ENCODE results near the gene ADGRL3.

Gene ADGRL3

DNA sequence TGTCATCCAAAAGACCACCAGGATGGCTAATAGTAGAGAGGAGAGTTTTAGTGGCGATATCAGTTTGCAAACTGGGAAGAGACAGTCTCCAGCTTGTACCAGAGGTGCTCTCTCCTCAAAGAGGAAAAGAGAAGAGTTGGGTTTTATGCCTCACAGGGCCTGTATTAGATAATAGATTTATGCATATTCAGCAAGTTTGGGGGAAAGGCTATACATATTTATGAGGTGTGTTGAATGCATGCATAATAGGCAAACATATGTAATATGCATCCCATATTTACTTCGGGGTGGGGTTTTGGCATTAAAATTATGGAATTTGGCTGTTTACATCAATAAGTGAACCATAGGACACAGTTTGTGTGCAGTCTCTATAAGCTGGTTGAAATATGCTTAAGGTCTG lies 22.8 kb upstream of the ADGRL3 start:
- in situ Hi-C loops (cut with HindIII; ENCODE audit: low sequenced_read_pairs): no loop called here
- no peak for DNase-seq (ENCODE audit: low read depth)
- H3K4me3 ChIP-seq (ENCODE audit: low read depth, low read length): no peak overlapping the region
- TF ChIP-seq, protein P1, sequence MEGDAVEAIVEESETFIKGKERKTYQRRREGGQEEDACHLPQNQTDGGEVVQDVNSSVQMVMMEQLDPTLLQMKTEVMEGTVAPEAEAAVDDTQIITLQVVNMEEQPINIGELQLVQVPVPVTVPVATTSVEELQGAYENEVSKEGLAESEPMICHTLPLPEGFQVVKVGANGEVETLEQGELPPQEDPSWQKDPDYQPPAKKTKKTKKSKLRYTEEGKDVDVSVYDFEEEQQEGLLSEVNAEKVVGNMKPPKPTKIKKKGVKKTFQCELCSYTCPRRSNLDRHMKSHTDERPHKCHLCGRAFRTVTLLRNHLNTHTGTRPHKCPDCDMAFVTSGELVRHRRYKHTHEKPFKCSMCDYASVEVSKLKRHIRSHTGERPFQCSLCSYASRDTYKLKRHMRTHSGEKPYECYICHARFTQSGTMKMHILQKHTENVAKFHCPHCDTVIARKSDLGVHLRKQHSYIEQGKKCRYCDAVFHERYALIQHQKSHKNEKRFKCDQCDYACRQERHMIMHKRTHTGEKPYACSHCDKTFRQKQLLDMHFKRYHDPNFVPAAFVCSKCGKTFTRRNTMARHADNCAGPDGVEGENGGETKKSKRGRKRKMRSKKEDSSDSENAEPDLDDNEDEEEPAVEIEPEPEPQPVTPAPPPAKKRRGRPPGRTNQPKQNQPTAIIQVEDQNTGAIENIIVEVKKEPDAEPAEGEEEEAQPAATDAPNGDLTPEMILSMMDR (IDR thresholded peaks at IDR 0.05; ENCODE audit: low read depth, low read length, missing control alignments): no peak

DNA sequence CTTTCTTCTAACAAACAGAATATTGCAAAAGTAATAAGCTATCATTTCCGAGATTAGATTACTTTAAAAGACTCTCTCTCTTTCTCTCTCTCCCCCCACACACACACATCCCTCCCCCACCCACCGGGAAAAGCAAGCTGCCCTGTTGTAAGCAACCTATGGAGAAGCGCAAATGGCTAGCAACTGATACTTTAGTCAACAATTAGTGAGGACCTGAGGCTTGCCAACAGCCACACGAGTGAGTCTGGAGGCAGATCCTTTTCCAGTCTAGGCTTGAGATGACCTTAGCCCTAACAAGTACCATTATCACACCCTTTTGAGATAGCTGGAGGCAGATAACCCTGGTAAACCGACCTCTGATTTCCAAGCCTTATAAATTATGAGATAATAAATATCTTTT lies 19.7 kb upstream of the ADGRL3 start:
- in situ Hi-C loops (cut with HindIII; ENCODE audit: low sequenced_read_pairs): no loop called here
- TF ChIP-seq, protein P1 (IDR thresholded peaks at IDR 0.05; ENCODE audit: low read depth, low read length, missing control alignments): no peak
- DNase-seq (ENCODE audit: low read depth): no peak
- H3K4me3 ChIP-seq (ENCODE audit: low read depth, low read length): no peak overlapping the region

- H3K4me3 ChIP-seq (ENCODE audit: low read depth, low read length): no peak overlapping the region
- in situ Hi-C loops (cut with HindIII; ENCODE audit: low sequenced_read_pairs): no loop called here
- TF ChIP-seq, protein P1 (IDR thresholded peaks at IDR 0.05; ENCODE audit: low read depth, low read length, missing control alignments): no peak
- no peak for DNase-seq (ENCODE audit: low read depth)
These were observed 17.2 kb upstream of the ADGRL3 start for GRCh38 chr4:61182915-61183314.

DNA sequence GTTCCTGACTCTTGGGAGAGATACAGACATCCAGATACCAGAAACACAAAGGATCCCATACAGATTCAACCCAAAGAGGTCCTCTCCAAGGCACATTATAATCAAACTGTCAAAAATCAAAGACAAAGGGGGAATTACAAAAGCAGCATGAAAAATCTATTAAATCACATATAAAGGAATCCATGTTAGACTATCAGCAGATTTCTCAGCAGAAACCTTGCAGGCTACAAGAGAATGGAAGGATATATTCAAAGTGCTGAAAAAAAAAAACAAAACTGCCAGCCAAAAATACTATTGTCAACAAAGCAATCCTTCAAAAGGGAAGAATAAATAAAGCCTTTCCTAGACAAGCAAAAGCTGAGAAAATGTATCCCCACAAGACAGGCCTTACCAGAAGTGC lies 14.8 kb upstream of the ADGRL3 start:
- no peak overlapping the region for H3K4me3 ChIP-seq (ENCODE audit: low read depth, low read length)
- in situ Hi-C loops (cut with HindIII; ENCODE audit: low sequenced_read_pairs): no loop called here
- DNase-seq (ENCODE audit: low read depth): no peak
- TF ChIP-seq, protein P1 (IDR thresholded peaks at IDR 0.05; ENCODE audit: low read depth, low read length, missing control alignments): no peak

GRCh38 chr4:61192392-61192791 lies 7.7 kb upstream of the ADGRL3 start:
- TF ChIP-seq, protein P1 (IDR thresholded peaks at IDR 0.05; ENCODE audit: low read depth, low read length, missing control alignments): no peak
- no peak for DNase-seq (ENCODE audit: low read depth)
- in situ Hi-C loops (cut with HindIII; ENCODE audit: low sequenced_read_pairs): no loop called here
- H3K4me3 ChIP-seq (ENCODE audit: low read depth, low read length): no peak overlapping the region

- in situ Hi-C loops (cut with HindIII; ENCODE audit: low sequenced_read_pairs): no loop called here
- TF ChIP-seq, protein P1 (IDR thresholded peaks at IDR 0.05; ENCODE audit: low read depth, low read length, missing control alignments): no peak
- H3K4me3 ChIP-seq (ENCODE audit: low read depth, low read length): no peak overlapping the region
- DNase-seq (ENCODE audit: low read depth): no peak
These were observed 6.3 kb upstream of the ADGRL3 start for GRCh38 chr4:61193863-61194262.

DNA sequence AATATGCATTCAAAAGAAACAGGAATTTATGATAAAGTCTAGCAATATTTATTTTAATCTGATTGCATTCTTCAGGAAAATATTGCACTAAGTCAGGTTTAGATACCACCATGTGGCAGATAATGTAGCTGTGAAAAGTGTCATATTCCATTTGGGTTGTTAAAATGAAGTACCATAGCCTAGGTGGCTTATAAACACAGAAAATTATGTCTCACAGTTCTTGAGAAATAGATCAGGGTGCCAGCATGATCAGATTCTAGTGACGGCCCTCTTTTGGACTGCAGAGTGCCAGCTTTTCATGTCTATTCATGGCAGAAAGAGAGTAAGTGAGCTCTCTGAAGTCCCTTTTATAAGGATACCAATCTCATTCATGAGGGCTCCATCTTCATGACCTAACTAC lies 5.6 kb upstream of the ADGRL3 start:
- TF ChIP-seq, protein P1 (IDR thresholded peaks at IDR 0.05; ENCODE audit: low read depth, low read length, missing control alignments): no peak
- no peak overlapping the region for H3K4me3 ChIP-seq (ENCODE audit: low read depth, low read length)
- in situ Hi-C loops (cut with HindIII; ENCODE audit: low sequenced_read_pairs): no loop called here
- DNase-seq (ENCODE audit: low read depth): no peak
